GM18507 (cell line): ENCODE data around the gene FBL.
A peak's percentile ranks its signal among the peaks of the same experiment; 100 is the strongest.
"Not testable (repeated sequence)": the region's sequence is repeated elsewhere in the genome, so short reads cannot be mapped to it uniquely, and the experiment has no call there.

Experiments used
- DNase-seq: peaks from one replicate; pipeline ENCODE4 v3.0.0; 2011; ENCODE audit warnings: low read depth; ENCODE audit not compliant: insufficient read length; ENCODE audit errors: extremely low spot score
- FAIRE-seq: peaks from 2 replicates; lab custom pipeline; 2011; peaks lifted over from hg19 to GRCh38; lab: Jason Lieb, UNC

FBL gene

DNA sequence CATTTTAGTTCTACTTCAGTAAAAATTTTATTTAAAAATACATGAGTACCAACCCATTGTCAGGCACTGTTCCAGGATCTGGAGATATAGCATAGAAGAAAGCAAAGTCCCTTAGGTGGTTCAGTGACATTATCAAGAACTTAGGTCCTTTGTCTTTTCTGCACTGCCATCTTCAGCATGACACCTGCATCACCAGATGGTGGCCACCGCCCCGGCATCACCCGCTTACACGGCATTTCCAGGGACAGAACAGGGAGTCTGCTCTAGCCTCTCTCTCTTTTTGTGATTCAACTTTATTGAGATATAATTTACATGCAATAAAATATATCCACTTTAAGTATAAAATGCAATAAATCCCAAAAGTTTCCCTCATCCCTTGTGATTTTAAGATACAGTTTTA is 35.8 kb downstream of the FBL start:
- no peak for DNase-seq
- FAIRE-seq = no peak

- FAIRE-seq = no peak
These were observed 36.8 kb downstream of the FBL start for GRCh38 chr19:39809368-39809767.

DNA sequence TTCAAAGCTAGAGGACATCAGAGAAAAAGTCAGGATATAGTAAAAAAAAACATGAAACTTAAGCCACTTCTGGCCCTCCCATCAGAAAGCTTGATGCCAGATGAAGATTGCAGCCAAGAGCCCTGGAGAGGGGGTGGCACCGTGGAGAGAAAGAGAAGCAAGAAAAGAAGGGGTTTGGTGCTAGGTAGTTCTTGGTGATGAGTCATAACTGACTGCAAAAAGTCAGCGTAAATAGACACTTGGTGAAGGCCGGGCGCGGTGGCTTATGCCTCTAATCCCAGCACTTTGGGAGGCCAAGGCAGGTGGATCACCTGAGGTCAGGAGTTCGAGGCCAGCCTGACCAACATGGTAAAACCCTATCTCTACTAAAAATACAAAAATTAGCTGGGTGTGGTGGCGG is 37.5 kb downstream of the FBL start:
- not testable (repeated sequence) for FAIRE-seq, DNase-seq

More at GRCh38 chr19:39809368-39809767, 36.8 kb downstream of the FBL start:
- no peak for DNase-seq

- FAIRE-seq (no peak), DNase-seq (no peak)
These were observed 38.3 kb downstream of the FBL start for GRCh38 chr19:39807846-39808364.

GRCh38 chr19:39805104-39805503 is 41.1 kb downstream of the FBL start:
- no peak for DNase-seq
- FAIRE-seq = no peak

DNA sequence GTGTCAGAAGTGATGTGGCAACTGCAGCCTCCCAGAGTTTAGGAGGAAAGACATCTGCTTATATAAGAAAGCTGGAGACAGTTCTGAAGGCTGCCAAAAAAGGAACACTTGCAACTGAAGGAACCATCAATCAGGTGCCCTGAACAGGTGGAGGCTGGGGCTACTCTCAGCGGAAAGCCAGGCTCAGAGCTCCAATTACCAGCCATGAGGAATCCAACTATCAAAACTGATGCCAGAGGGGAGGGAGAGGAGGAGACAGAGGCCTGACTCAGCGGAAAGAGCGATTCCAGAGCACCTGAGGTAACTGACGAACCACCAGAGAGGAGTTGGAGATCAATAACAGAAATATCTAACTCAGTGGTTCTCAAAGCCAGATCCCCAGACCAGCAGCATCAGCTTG is 43.2 kb downstream of the FBL start:
- no peak for DNase-seq
- no peak for FAIRE-seq

DNA sequence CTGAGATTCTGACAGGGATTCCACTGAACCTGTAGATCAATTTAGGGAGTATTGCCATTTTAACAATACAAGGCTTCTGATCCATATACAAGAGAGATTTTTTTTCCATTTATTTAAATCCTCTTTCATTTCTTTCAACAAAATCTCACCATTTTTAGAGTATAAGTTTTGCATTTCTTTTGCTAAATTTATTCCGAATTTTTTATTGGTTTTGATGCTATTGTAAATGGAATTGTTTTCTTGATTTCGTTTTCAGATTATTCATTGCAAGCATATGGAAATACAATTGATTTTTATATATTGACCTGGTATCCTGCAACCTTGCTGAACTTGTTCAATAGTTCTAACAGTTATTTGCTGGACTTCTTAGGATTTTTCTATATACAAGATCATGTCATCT is 49.1 kb downstream of the FBL start:
- DNase-seq (no peak), FAIRE-seq (no peak)

DNA sequence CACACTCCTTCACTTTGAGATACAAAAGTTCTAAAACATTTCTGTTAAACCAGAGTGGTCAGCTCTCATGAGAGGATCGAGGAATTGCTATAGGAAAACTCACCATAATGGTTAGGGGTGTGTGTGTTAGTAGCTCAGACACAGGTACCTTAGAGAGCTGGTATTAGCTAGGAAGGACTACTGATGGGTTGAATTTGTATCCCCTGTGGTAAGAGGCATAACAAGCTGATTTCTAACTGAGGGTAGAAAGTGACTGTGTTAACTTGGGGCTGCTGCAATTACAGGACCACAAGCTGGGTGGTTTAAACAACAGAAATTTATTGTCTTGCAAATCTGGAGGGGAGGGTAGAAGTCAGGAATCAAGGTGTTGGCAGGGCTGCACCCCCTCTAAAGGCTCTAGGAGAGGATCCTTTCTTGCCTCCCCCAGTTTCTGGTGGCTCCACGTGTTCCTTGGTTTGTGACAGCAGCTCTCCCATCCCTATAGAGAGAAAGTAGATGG is 50.1 kb downstream of the FBL start:
- FAIRE-seq (no peak), DNase-seq (no peak)

- peak; percentile 40 for DNase-seq
- peak; percentile 92 for FAIRE-seq
These were observed 51.2 kb downstream of the FBL start for GRCh38 chr19:39795001-39795400.

GRCh38 chr19:39792999-39793546 is 53.1 kb downstream of the FBL start:
- DNase-seq = peak; percentile 68
- FAIRE-seq = peak; percentile 82

DNA sequence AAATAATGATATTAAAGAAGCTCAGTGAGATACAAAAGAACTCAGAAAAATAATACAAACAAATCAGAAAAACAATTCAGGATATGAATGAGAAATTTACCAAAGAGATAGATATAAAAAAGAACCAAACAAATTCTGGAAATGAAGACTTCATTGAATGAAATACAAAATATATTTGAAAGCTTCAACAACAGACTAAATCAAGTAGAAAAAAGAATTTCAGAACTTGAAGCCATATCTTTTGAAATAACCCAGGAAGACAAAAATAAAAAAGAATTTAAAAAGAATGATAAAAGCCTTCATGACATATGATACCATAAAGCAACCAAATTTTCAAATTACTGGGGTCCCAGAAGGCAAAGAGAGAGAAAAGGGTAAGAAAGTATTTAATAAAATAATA is 57.9 kb downstream of the FBL start:
- DNase-seq = no peak
- FAIRE-seq = no peak
